22Rv1 (cell line): ENCODE measurements around the gene UBL3.

Experiments
- CTCF ChIP-seq: fragments of 450-650 bp; IDR thresholded peaks from 2 replicates; pipeline ENCODE4 v1.5.1; 2017; ENCODE audit warnings: mild to moderate bottlenecking
- ZFX ChIP-seq: fragments of 450-650 bp; IDR thresholded peaks from 2 replicates; pipeline ENCODE4 v1.6.1; 2017; ENCODE audit warnings: antibody characterized with exemption, borderline replicate concordance

GRCh38 chr13:29888306-29888705 lies 37.9 kb upstream of the UBL3 start:
- TF ChIP-seq CTCF (no peak), ZFX (no peak)
